Activated CD4-positive, CD25-positive, alpha-beta regulatory T cell (primary cell): ENCODE measurements around the gene TOR3A.
"Not testable (repeated sequence)": the region's sequence is repeated elsewhere in the genome, so short reads cannot be mapped to it uniquely, and the experiment has no call there.

Experiments
- DNase-seq, 4 experiments: peaks; one replicate each; lab custom pipeline; 2025; lab: John Stamatoyannopoulos, UW

The TOR3A gene

GRCh38 chr1:179107706-179108629 is 26.1 kb downstream of the TOR3A start:
- no peak for DNase-seq

- DNase-seq: no peak
Observed at GRCh38 chr1:179108644-179109043, 26.8 kb downstream of the TOR3A start.

GRCh38 chr1:179115181-179115580 is 33.3 kb downstream of the TOR3A start:
- DNase-seq: no peak

- DNase-seq: no peak
Observed at GRCh38 chr1:179119513-179119912, 37.6 kb downstream of the TOR3A start.

- DNase-seq: no peak
Observed at GRCh38 chr1:179120736-179121135, 38.9 kb downstream of the TOR3A start.

GRCh38 chr1:179121159-179121938 is 39.5 kb downstream of the TOR3A start:
- peak in 1 of 4 experiments; percentile 21 for DNase-seq

- no peak for DNase-seq
Observed at GRCh38 chr1:179124873-179125272, 43.0 kb downstream of the TOR3A start.

- DNase-seq: no peak
Observed at GRCh38 chr1:179126338-179127060, 44.6 kb downstream of the TOR3A start.

GRCh38 chr1:179127163-179127895 is 45.5 kb downstream of the TOR3A start:
- DNase-seq: no peak

- DNase-seq: no peak
Observed at GRCh38 chr1:179128520-179128919, 46.6 kb downstream of the TOR3A start.

GRCh38 chr1:179129702-179130473 is 48.0 kb downstream of the TOR3A start:
- no peak for DNase-seq

GRCh38 chr1:179135168-179135567 is 53.3 kb downstream of the TOR3A start:
- DNase-seq: not testable (repeated sequence)

- not testable (repeated sequence) for DNase-seq
Observed at GRCh38 chr1:179135707-179136106, 53.8 kb downstream of the TOR3A start.

- DNase-seq: no peak
Observed at GRCh38 chr1:179137617-179138255, 55.9 kb downstream of the TOR3A start.

GRCh38 chr1:179138755-179139154 is 56.9 kb downstream of the TOR3A start:
- not testable (repeated sequence) for DNase-seq

GRCh38 chr1:179141592-179142251 is 59.9 kb downstream of the TOR3A start:
- no peak for DNase-seq

GRCh38 chr1:179142889-179143299 is 61.0 kb downstream of the TOR3A start:
- no peak for DNase-seq

- DNase-seq: no peak
Observed at GRCh38 chr1:179143322-179143721, 61.5 kb downstream of the TOR3A start.

GRCh38 chr1:179144626-179145025 is 62.8 kb downstream of the TOR3A start:
- no peak for DNase-seq

- no peak for DNase-seq
Observed at GRCh38 chr1:179145521-179145920, 63.7 kb downstream of the TOR3A start.
